Posterior vena cava (tissue), 2 donors: ENCODE data around the gene NECTIN2. TPM values are rescaled to one million over a fixed set of nuclear protein-coding genes. Genes with fewer than 3 reads are reported as not detected.
"Not testable (repeated sequence)": the region's sequence is repeated elsewhere in the genome, so short reads cannot be mapped to it uniquely, and the experiment has no call there.

ENCODE experiments used
- DNase-seq: peaks from one replicate; pipeline ENCODE4 v3.0.0-alpha.2; 2020; ENCODE audit warnings: low spot score
- intact Hi-C, 2 donors: fragments of 100-400 bp; cut with DNase I; formaldehyde crosslinking; loops; one replicate each; pipeline versions ENCODE4 v1.14.1 to v1.14.2; 2022 to 2023
- total RNA-seq, 2 donors: library from RNA; stranded (reverse); fragmentation: NEBNext Ultra II Directional; extraction: Animal tissue kit (Norgen Biotek cat#: 25700); gene quantifications; one replicate each; pipeline ENCODE4 v1.2.1, GENCODE V29; 2021
- donor health status: DM: yes; HTN: yes; CAD: no.
- donor health status: DM: yes; HTN: yes; CAD: no.

NECTIN2 gene
- total RNA-seq, 2 donors from 2014 or later: 48.9 to 59.8 TPM

- peak; percentile 91 for DNase-seq
- intact Hi-C loops: loop anchor here in 1 of 2 donors (5.0 kb wide), 1 partner anchor 45 kb away; the partner anchor contains the start of gene TOMM40
These were observed 1.3 kb downstream of the NECTIN2 start for GRCh38 chr19:44847144-44848035.

GRCh38 chr19:44848036-44848811, 2.1 kb downstream of the NECTIN2 start:
- intact Hi-C loops: loop anchor here in 1 of 2 donors (5.0 kb wide), 1 partner anchor 44 kb away; the partner anchor contains the start of gene TOMM40
- no peak for DNase-seq

- no peak for DNase-seq
- intact Hi-C loops: loop anchor here in 1 of 2 donors (5.0 kb wide), 1 partner anchor 43 kb away; the partner anchor contains the start of gene TOMM40
These were observed 2.8 kb downstream of the NECTIN2 start for GRCh38 chr19:44848812-44849447.

- intact Hi-C loops: no loop called here
- no peak for DNase-seq
These were observed 4.6 kb downstream of the NECTIN2 start for GRCh38 chr19:44850641-44851109.

- intact Hi-C loops: no loop called here
These were observed 5.3 kb downstream of the NECTIN2 start for GRCh38 chr19:44851427-44851826.

GRCh38 chr19:44855606-44856005, 9.5 kb downstream of the NECTIN2 start:
- intact Hi-C loops: no loop called here
- no peak for DNase-seq

More at GRCh38 chr19:44851427-44851826, 5.3 kb downstream of the NECTIN2 start:
- no peak for DNase-seq

- intact Hi-C loops: no loop called here
- DNase-seq: no peak
These were observed 10.5 kb downstream of the NECTIN2 start for GRCh38 chr19:44856421-44857083.

- intact Hi-C loops: no loop called here
- no peak for DNase-seq
These were observed 11.7 kb downstream of the NECTIN2 start for GRCh38 chr19:44857837-44858236.

- intact Hi-C loops, DNase-seq: not testable (repeated sequence)
These were observed 15.5 kb downstream of the NECTIN2 start for GRCh38 chr19:44861576-44861975.

GRCh38 chr19:44863990-44864389, 17.9 kb downstream of the NECTIN2 start:
- intact Hi-C loops: no loop called here
- no peak for DNase-seq

- intact Hi-C loops: no loop called here
- DNase-seq: no peak
These were observed 19.2 kb downstream of the NECTIN2 start for GRCh38 chr19:44865196-44865767.

GRCh38 chr19:44866664-44867063, 20.6 kb downstream of the NECTIN2 start:
- intact Hi-C loops: no loop called here
- no peak for DNase-seq

- no peak for DNase-seq
- intact Hi-C loops: no loop called here
These were observed 21.5 kb downstream of the NECTIN2 start for GRCh38 chr19:44867578-44867977.

- DNase-seq: peak; percentile 89
- intact Hi-C loops: no loop called here
These were observed 23.8 kb downstream of the NECTIN2 start for GRCh38 chr19:44869733-44870470.

- no peak for DNase-seq
- intact Hi-C loops: no loop called here
These were observed 25.7 kb downstream of the NECTIN2 start for GRCh38 chr19:44871809-44872208.

GRCh38 chr19:44872661-44873060, 26.6 kb downstream of the NECTIN2 start:
- no peak for DNase-seq
- intact Hi-C loops: no loop called here

- DNase-seq: no peak
- intact Hi-C loops: no loop called here
These were observed 28.2 kb downstream of the NECTIN2 start for GRCh38 chr19:44874317-44874716.
